Measurements from ENCODE around the gene KCNJ6.

KCNJ6 gene

DNA sequence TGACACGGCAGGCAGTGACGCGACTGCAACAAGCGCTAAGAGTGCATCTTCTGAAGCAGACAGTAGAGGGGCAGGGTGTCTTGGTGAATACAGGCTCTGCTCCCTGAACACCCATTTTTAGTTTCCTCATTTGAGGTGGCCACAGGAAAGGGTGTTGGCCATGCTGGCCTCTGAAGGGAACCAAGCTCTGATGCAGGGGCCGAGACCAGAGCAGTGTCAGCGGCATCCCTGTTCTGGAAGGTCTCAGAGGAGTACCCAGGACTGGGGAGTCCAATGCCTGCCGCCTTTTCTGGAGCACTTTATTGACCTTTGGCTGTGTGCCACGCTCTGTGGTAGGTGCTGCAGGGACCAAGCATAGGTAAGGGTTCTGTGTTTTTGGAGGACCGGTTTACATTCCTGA, 100.4 kb downstream of the KCNJ6 start:
- Histone ChIP-seq H3K27me3 (ENCODE audit: insufficient read depth, low read depth, severe bottlenecking) (no peaks in the 10 kb centered on the region), H3K36me3 (no peaks in the 10 kb centered on the region), H3K9me3 (ENCODE audit: severe bottlenecking) (peaks cover 10% of the 10 kb centered on the region), H3K4me3 (ENCODE audit: low read depth, low read length) (no peak overlapping the region), H3K27ac (no peak overlapping the region)
- no peak for DNase-seq
- TF ChIP-seq, protein P1, sequence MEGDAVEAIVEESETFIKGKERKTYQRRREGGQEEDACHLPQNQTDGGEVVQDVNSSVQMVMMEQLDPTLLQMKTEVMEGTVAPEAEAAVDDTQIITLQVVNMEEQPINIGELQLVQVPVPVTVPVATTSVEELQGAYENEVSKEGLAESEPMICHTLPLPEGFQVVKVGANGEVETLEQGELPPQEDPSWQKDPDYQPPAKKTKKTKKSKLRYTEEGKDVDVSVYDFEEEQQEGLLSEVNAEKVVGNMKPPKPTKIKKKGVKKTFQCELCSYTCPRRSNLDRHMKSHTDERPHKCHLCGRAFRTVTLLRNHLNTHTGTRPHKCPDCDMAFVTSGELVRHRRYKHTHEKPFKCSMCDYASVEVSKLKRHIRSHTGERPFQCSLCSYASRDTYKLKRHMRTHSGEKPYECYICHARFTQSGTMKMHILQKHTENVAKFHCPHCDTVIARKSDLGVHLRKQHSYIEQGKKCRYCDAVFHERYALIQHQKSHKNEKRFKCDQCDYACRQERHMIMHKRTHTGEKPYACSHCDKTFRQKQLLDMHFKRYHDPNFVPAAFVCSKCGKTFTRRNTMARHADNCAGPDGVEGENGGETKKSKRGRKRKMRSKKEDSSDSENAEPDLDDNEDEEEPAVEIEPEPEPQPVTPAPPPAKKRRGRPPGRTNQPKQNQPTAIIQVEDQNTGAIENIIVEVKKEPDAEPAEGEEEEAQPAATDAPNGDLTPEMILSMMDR (IDR thresholded peaks at IDR 0.05; ENCODE audit: low read depth, low read length): no peak

GRCh38 chr21:37811711-37812110, 104.5 kb downstream of the KCNJ6 start:
- no peaks in the 10 kb centered on the region for H3K36me3 ChIP-seq
- DNase-seq: no peak
- TF ChIP-seq, protein P1 (IDR thresholded peaks at IDR 0.05; ENCODE audit: low read depth, low read length): no peak
- H3K27me3 ChIP-seq (ENCODE audit: insufficient read depth, low read depth, severe bottlenecking): no peaks in the 10 kb centered on the region
- H3K9me3 ChIP-seq (ENCODE audit: severe bottlenecking): peaks cover 10% of the 10 kb centered on the region
- no peak overlapping the region for H3K27ac ChIP-seq
- H3K4me3 ChIP-seq (ENCODE audit: low read depth, low read length): no peak overlapping the region

GRCh38 chr21:37808261-37808660, 108.0 kb downstream of the KCNJ6 start:
- Histone ChIP-seq H3K27me3 (ENCODE audit: insufficient read depth, low read depth, severe bottlenecking) (no peaks in the 10 kb centered on the region), H3K4me3 (ENCODE audit: low read depth, low read length) (no peak overlapping the region), H3K36me3 (no peaks in the 10 kb centered on the region), H3K27ac (no peak overlapping the region), H3K9me3 (ENCODE audit: severe bottlenecking) (peaks cover 16% of the 10 kb centered on the region)
- TF ChIP-seq, protein P1 (IDR thresholded peaks at IDR 0.05; ENCODE audit: low read depth, low read length): no peak
- no peak for DNase-seq

DNA sequence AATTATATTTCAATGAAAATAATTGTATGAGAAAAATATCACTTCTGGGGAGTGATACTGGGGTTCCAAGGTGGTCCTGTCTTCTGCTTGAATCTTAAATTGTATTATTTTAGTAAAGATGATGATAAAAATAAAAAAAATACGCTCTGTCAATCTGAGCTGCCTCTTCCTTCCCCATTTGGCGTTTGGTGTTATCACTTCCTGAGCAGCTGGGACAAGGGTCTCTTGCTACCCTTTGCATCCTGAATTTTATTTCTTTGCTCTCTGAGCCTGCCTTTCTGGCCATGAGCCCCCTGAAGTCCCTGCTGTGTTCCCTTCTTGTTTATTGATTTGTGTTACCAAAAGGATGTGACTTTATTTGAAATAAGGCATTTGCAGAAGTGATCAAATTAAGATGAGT, 111.0 kb downstream of the KCNJ6 start:
- no peak overlapping the region for H3K27ac ChIP-seq
- no peak overlapping the region for H3K4me3 ChIP-seq (ENCODE audit: low read depth, low read length)
- DNase-seq: no peak
- H3K9me3 ChIP-seq (ENCODE audit: severe bottlenecking): peaks cover 6% of the 10 kb centered on the region
- TF ChIP-seq, protein P1 (IDR thresholded peaks at IDR 0.05; ENCODE audit: low read depth, low read length): no peak
- no peaks in the 10 kb centered on the region for H3K27me3 ChIP-seq (ENCODE audit: insufficient read depth, low read depth, severe bottlenecking)
- no peaks in the 10 kb centered on the region for H3K36me3 ChIP-seq

DNA sequence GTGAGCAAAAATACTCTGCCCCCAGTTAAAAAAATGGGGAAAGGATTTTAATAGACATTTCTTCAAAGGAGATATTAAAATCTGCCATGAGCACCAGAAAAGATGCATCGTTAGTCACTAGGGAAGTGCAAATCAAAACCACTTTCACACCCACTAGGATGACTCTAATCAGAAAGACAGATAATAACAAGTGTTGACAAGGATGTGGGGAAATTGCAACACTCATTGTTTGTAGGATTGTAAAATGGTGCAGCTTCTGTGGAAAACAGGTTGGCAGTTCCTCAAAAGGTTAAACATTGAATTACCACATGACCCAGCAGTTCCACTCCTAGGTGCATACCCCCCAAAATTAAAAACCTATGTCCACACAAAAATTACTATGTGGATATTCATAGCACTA, 112.3 kb downstream of the KCNJ6 start:
- TF ChIP-seq, protein P1 (IDR thresholded peaks at IDR 0.05; ENCODE audit: low read depth, low read length): no peak
- Histone ChIP-seq H3K36me3 (no peaks in the 10 kb centered on the region), H3K27me3 (ENCODE audit: insufficient read depth, low read depth, severe bottlenecking) (no peaks in the 10 kb centered on the region), H3K4me3 (ENCODE audit: low read depth, low read length) (no peak overlapping the region), H3K9me3 (ENCODE audit: severe bottlenecking) (peaks cover 6% of the 10 kb centered on the region), H3K27ac (no peak overlapping the region)
- no peak for DNase-seq

DNA sequence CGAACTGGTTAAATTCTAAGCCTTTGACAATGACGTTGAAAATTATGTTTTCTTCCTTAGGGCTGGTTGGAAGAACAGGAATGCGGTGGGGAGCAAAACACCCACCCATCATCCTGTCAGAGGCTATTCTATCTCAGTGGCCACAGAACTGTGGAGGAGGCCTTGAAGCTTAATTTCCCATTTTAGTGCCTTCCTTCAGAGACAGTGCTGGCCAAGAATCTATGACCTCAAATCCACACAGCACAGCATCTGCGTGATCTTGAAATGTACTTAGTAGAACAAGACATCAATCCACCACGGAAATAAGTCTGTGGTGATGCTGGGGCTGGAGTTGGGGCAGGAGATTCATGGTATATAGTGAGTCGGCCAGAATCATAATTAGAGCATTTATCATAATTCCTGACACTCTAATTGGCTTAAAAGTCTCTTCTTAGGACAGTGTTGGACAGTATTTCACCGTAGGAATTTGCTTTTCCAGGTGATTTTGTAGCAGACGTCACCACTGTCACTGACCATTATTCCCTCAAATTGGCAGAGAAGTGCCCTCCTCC, 113.1 kb downstream of the KCNJ6 start:
- Histone ChIP-seq H3K27me3 (ENCODE audit: insufficient read depth, low read depth, severe bottlenecking) (no peaks in the 10 kb centered on the region), H3K36me3 (no peaks in the 10 kb centered on the region), H3K4me3 (ENCODE audit: low read depth, low read length) (no peak overlapping the region), H3K27ac (no peak overlapping the region), H3K9me3 (ENCODE audit: severe bottlenecking) (peaks cover 6% of the 10 kb centered on the region)
- no peak for DNase-seq
- TF ChIP-seq, protein P1 (IDR thresholded peaks at IDR 0.05; ENCODE audit: low read depth, low read length): no peak
